ENCODE measurements around the gene IL1RAPL1. TPM values are rescaled to one million over a fixed set of nuclear protein-coding genes. Genes with fewer than 3 reads are reported as not detected.

The IL1RAPL1 gene
- total and polyA plus RNA-seq, 2 donors (not counting 3 experiments of a cell fraction or from before 2014, with no cell fraction given) = 0.79 to 1.3 TPM

DNA sequence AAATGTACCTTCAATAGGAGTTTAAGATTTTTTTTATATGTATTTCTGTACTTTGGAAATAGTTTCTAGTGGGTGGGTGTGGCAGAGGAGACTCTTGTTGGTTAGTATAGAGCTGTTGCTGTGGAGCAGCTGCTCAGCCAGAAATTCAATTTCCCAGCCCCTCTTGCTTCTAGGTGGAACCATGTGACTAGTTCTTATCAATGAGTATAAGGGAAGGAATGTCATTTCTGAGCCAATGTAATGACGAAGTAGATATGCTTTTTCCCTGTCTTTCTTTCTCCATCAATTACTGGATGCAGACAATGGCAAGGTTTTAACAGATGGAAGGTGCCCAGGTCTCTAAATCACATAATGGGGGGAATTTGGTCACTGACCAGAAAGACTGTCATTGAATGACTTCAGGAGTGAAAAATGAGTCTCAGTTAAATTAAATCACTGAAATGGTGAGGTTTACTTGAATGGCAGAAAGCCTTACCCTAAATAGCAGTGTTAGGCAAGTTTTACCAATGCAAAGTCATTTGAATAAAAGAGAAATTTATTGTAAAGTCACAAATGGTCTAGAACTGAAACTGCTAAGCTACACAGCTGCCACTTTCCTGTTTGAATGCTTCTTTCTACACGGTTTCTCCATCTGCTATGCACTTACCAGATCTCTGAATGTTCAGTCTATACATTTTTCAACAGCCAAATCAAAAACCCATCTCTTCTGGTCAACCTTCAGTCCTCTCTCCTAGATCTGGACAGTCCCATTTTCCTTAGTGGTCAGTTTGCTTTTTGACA, 832.7 kb downstream of the IL1RAPL1 start:
- Histone ChIP-seq H3K36me3 (ENCODE audit: control insufficient read depth in 2 of 2, extremely low read depth in 1 of 2, insufficient read depth in 2 of 2, low read length in 2 of 2) (no peaks in the 10 kb centered on the region), H4K20me1 (replicated peaks; ENCODE audit: control insufficient read depth, extremely low read depth, insufficient read depth, low read length) (no peaks in the 10 kb centered on the region), H3K4me3 (replicated peaks in 1 of 3; ENCODE audit: insufficient read depth in 1 of 3, low read depth in 1 of 3, low read length in 3 of 3) (no peak overlapping the region), H3K4me2 (ENCODE audit: insufficient read depth, low read length) (no peak overlapping the region), H3K9me1 (replicated peaks; ENCODE audit: control insufficient read depth, extremely low read depth, insufficient read depth, low read length) (no peaks in the 10 kb centered on the region), H3K79me2 (ENCODE audit: control insufficient read depth, insufficient read depth, low read length) (no peaks in the 10 kb centered on the region), H3K27ac (ENCODE audit: insufficient read depth, low read depth, low read length) (peak overlapping the region; percentile 8), H2AFZ (ENCODE audit: low read depth, low read length) (no peak overlapping the region), H3K9me3 (replicated peaks; ENCODE audit: control insufficient read depth, insufficient read depth, low read length) (no peaks in the 10 kb centered on the region), H3K27me3 (ENCODE audit: control insufficient read depth in 2 of 2, insufficient read depth in 2 of 2, low read length in 2 of 2) (no peaks in the 10 kb centered on the region), H3K9ac (replicated peaks; ENCODE audit: extremely low read depth, insufficient read depth, low read length) (no peak overlapping the region), H3K4me1 (ENCODE audit: control insufficient read depth, extremely low read depth, insufficient read depth, low read length) (no peaks in the 10 kb centered on the region)
- peak; percentile 77 for FAIRE-seq
- TF ChIP-seq JUN (IDR thresholded peaks at IDR 0.05; ENCODE audit: borderline replicate concordance, insufficient read depth, insufficient read length, low read depth) = peak; percentile 22
- TF ChIP-seq, protein P1, sequence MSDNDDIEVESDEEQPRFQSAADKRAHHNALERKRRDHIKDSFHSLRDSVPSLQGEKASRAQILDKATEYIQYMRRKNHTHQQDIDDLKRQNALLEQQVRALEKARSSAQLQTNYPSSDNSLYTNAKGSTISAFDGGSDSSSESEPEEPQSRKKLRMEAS (IDR thresholded peaks at IDR 0.05; ENCODE audit: insufficient read depth, insufficient read length) = no peak
- ChIA-PET POLR2A (no interaction called here), CTCF (interaction anchor here (0.5 to 1.0 kb wide), 2 partner anchors 58 to 415 kb away, joined by 3 to 4 read pairs; no protein-coding TSS in a partner anchor)
- dilution Hi-C loops (cut with MboI; ENCODE audit: extremely low pct_ligation_motif_present, low sequenced_read_pairs) = no loop called here
- DNase-seq (ENCODE audit: low read depth, low spot score) = peak; percentile 71
- intact Hi-C loops (cut with micrococcal nuclease) = no loop called here
- no TSS peak for BruUV-seq (replicated peaks)

DNA sequence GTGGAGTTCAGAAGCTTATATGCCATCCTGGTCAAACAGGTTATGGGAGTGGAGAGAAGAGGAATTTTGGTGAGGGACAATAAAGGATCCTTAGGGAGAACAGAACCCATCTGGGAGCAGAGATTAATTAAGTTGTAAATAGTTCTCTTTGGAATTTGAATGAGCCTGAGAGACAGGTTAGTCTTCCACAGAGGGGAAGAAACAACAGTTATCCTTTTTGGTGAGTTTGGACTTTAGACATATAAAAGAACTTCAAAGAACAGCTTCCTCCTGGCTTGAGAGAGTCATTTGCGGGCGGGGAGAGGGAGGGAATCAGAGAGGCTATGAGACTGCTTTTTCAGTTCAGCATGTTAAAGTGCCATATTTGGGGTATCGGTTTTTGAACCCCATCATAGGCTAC, 834.8 kb downstream of the IL1RAPL1 start:
- CTCF ChIA-PET = no interaction called here
- no peak for DNase-seq (ENCODE audit: low read depth, low spot score)
- BruUV-seq (replicated peaks) = no TSS peak
- H3K27me3 ChIP-seq (ENCODE audit: control insufficient read depth in 2 of 2, insufficient read depth in 2 of 2, low read length in 2 of 2) = no peaks in the 10 kb centered on the region
- POLR2A ChIA-PET = no interaction called here
- intact Hi-C loops (cut with micrococcal nuclease) (no loop called here), dilution Hi-C loops (cut with MboI; ENCODE audit: extremely low pct_ligation_motif_present, low sequenced_read_pairs) (no loop called here)
- H3K9me3 ChIP-seq (replicated peaks; ENCODE audit: control insufficient read depth, insufficient read depth, low read length) = no peaks in the 10 kb centered on the region
- H3K27ac ChIP-seq (ENCODE audit: insufficient read depth, low read depth, low read length) = no peak overlapping the region
- H3K4me3 ChIP-seq (replicated peaks in 1 of 3; ENCODE audit: insufficient read depth in 1 of 3, low read depth in 1 of 3, low read length in 3 of 3) = no peak overlapping the region
- no peaks in the 10 kb centered on the region for H4K20me1 ChIP-seq (replicated peaks; ENCODE audit: control insufficient read depth, extremely low read depth, insufficient read depth, low read length)
- H3K9ac ChIP-seq (replicated peaks; ENCODE audit: extremely low read depth, insufficient read depth, low read length) = no peak overlapping the region
- TF ChIP-seq JUN (IDR thresholded peaks at IDR 0.05; ENCODE audit: borderline replicate concordance, insufficient read depth, insufficient read length, low read depth) = no peak
- no peak for TF ChIP-seq FOS (IDR thresholded peaks at IDR 0.05; ENCODE audit: borderline replicate concordance, insufficient read depth, low read length)
- no peak for TF ChIP-seq MYC (IDR thresholded peaks at IDR 0.05; ENCODE audit: low read depth, low read length)
- TF ChIP-seq GATA2 (IDR thresholded peaks at IDR 0.05; ENCODE audit: insufficient read depth, insufficient read length, low read depth, low read length) = no peak
- TF ChIP-seq POLR2A (IDR thresholded peaks at IDR 0.05; ENCODE audit: low read depth, low read length) = no peak
- no peak for TF ChIP-seq EZH2 (IDR thresholded peaks at IDR 0.05; ENCODE audit: borderline replicate concordance, low read depth, low read length, severe bottlenecking)
- TF ChIP-seq, protein P2, sequence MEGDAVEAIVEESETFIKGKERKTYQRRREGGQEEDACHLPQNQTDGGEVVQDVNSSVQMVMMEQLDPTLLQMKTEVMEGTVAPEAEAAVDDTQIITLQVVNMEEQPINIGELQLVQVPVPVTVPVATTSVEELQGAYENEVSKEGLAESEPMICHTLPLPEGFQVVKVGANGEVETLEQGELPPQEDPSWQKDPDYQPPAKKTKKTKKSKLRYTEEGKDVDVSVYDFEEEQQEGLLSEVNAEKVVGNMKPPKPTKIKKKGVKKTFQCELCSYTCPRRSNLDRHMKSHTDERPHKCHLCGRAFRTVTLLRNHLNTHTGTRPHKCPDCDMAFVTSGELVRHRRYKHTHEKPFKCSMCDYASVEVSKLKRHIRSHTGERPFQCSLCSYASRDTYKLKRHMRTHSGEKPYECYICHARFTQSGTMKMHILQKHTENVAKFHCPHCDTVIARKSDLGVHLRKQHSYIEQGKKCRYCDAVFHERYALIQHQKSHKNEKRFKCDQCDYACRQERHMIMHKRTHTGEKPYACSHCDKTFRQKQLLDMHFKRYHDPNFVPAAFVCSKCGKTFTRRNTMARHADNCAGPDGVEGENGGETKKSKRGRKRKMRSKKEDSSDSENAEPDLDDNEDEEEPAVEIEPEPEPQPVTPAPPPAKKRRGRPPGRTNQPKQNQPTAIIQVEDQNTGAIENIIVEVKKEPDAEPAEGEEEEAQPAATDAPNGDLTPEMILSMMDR (IDR thresholded peaks at IDR 0.05; ENCODE audit: extremely low read depth in 1 of 2, insufficient read depth in 1 of 2, low read depth in 1 of 2, low read length in 2 of 2) = no peak
- TF ChIP-seq, protein P1 (IDR thresholded peaks at IDR 0.05; ENCODE audit: insufficient read depth, insufficient read length) = no peak
- no peak for TF ChIP-seq POLR2AphosphoS5 (IDR thresholded peaks at IDR 0.05; ENCODE audit: insufficient read depth, low read depth, low read length)
- no peak overlapping the region for H3K4me2 ChIP-seq (ENCODE audit: insufficient read depth, low read length)
- no peak overlapping the region for H2AFZ ChIP-seq (ENCODE audit: low read depth, low read length)
- no peaks in the 10 kb centered on the region for H3K36me3 ChIP-seq (ENCODE audit: control insufficient read depth in 2 of 2, extremely low read depth in 1 of 2, insufficient read depth in 2 of 2, low read length in 2 of 2)
- no peak for FAIRE-seq
- no peaks in the 10 kb centered on the region for H3K9me1 ChIP-seq (replicated peaks; ENCODE audit: control insufficient read depth, extremely low read depth, insufficient read depth, low read length)
- no peaks in the 10 kb centered on the region for H3K79me2 ChIP-seq (ENCODE audit: control insufficient read depth, insufficient read depth, low read length)
- no peaks in the 10 kb centered on the region for H3K4me1 ChIP-seq (ENCODE audit: control insufficient read depth, extremely low read depth, insufficient read depth, low read length)

All from endothelial cell of umbilical vein (primary cell).